ENCODE measurements around the gene LIMCH1.

Gene LIMCH1

DNA sequence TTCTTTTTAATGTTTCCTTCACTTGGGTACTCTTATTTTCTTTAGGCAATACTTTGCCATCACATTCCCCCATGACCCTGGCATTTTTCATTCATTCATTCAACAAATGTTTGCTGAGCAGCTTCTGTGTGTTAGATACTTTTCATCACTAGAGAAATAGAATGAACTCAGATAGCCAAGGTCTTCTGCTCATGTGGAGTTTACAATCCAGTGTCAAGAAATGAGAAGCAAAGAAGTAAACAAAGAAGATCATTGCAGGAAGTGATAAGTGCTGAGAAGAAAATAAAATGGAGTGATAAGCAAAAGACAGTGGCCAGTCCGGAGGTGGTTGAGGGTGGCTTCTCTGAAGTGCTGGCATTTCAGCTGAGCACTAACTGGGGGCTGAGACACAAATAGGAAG, 63.1 kb downstream of the LIMCH1 start:
- intact Hi-C loops (cut with DNase I; ENCODE audit: low total_unique reads), result no loop called here
- peaks cover 0 to 32% (median 0%) of the 10 kb centered on the region in 4 donors for H3K4me1 ChIP-seq

DNA sequence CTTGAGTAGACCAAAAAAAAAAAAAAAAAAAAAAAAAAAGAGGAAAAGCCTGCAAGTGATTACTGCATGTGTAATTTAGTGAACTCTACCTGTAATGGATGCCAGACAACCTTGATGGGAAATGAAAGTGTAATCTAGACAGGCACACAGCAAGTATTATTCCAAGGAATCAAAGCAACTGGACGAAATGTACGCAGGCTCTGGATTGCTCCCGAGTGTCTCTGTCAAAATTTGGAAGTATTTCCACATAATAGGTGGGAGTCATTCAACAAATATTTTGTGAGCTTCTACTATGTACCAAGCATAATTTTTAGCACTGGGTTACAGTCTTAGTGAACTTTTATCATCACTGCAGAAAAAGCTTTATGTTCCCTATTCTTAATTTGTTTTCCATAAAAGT, 64.2 kb downstream of the LIMCH1 start:
- TF ChIP-seq, protein P1, sequence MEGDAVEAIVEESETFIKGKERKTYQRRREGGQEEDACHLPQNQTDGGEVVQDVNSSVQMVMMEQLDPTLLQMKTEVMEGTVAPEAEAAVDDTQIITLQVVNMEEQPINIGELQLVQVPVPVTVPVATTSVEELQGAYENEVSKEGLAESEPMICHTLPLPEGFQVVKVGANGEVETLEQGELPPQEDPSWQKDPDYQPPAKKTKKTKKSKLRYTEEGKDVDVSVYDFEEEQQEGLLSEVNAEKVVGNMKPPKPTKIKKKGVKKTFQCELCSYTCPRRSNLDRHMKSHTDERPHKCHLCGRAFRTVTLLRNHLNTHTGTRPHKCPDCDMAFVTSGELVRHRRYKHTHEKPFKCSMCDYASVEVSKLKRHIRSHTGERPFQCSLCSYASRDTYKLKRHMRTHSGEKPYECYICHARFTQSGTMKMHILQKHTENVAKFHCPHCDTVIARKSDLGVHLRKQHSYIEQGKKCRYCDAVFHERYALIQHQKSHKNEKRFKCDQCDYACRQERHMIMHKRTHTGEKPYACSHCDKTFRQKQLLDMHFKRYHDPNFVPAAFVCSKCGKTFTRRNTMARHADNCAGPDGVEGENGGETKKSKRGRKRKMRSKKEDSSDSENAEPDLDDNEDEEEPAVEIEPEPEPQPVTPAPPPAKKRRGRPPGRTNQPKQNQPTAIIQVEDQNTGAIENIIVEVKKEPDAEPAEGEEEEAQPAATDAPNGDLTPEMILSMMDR (IDR thresholded peaks at IDR 0.05), result no peak
- Histone ChIP-seq H3K9me3 (no peaks in the 10 kb centered on the region), H3K36me3 (no peaks in the 10 kb centered on the region), H3K4me1 (peaks cover 0 to 32% (median 0%) of the 10 kb centered on the region in 4 donors), H3K27ac (no peak overlapping the region), H3K27me3 (no peaks in the 10 kb centered on the region), H3K4me3 (no peak overlapping the region)
- DNase-seq, result no peak
- intact Hi-C loops (cut with DNase I; ENCODE audit: low total_unique reads), result no loop called here

More for the DNA sequence above, 63.1 kb downstream of the LIMCH1 start:
- H3K36me3 ChIP-seq, result no peaks in the 10 kb centered on the region
- DNase-seq, result no peak
- H3K4me3 ChIP-seq, result no peak overlapping the region
- no peak overlapping the region for H3K27ac ChIP-seq
- H3K9me3 ChIP-seq, result no peaks in the 10 kb centered on the region
- H3K27me3 ChIP-seq, result no peaks in the 10 kb centered on the region
- TF ChIP-seq, protein P1 (IDR thresholded peaks at IDR 0.05), result no peak

DNA sequence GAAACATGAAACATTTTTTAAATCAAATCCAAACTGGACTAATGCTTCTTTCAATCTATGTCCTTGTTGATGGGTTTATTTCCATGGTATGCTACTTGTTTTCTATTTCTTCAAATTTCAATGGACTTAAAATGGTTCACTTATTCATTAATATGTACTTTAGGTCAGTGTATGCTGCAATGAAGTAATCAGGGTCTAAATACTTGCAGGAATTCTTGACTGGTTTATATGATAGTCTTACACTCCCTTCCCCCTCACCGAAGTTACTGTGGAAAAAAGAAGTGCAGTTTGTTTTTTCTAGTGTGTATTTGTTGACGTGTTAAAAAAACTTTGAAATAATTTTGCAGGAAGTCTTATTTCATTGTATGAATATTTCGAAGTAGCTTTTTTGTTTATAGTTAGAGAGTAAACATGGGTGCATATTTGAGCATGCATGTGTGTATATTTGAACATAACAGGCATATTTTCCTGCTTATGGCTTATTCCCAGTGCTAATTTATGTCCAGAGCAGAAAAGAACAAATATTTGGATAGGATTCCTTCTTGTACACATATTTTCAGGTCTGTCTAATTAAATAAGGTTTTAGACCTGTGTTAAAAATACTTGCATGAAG, 65.0 kb downstream of the LIMCH1 start:
- Histone ChIP-seq H3K4me1 (peaks cover 0 to 32% (median 0%) of the 10 kb centered on the region in 4 donors), H3K27me3 (no peaks in the 10 kb centered on the region), H3K4me3 (no peak overlapping the region), H3K27ac (no peak overlapping the region), H3K36me3 (no peaks in the 10 kb centered on the region), H3K9me3 (no peaks in the 10 kb centered on the region)
- no peak for DNase-seq
- intact Hi-C loops (cut with DNase I; ENCODE audit: low total_unique reads), result no loop called here
- TF ChIP-seq, protein P1 (IDR thresholded peaks at IDR 0.05), result no peak

DNA sequence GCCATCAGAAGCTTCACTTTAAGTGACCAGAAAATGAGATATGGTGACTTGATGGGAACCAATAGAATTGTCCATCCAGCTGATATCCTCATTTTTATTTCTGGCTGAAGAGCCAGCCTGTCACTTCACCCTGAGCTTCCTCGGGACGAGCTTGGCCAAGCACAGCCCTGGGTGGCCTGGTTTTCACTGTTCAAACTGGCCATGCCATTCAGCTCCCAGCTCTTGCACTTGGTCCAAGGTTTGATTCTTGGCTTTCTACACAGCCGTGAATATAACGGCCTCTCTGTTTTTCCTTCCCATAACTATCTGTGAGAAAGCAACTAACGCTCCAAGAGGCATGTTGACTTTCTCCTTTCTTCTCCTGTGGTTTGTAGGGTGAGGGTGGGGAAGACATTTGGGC, 71.9 kb downstream of the LIMCH1 start:
- intact Hi-C loops (cut with DNase I; ENCODE audit: low total_unique reads), result no loop called here
- TF ChIP-seq, protein P1 (IDR thresholded peaks at IDR 0.05), result no peak
- Histone ChIP-seq H3K9me3 (no peaks in the 10 kb centered on the region), H3K27me3 (no peaks in the 10 kb centered on the region), H3K4me1 (peaks cover 0 to 48% (median 23%) of the 10 kb centered on the region in 4 donors), H3K4me3 (no peak overlapping the region), H3K36me3 (no peaks in the 10 kb centered on the region), H3K27ac (no peak overlapping the region)
- DNase-seq, result no peak

DNA sequence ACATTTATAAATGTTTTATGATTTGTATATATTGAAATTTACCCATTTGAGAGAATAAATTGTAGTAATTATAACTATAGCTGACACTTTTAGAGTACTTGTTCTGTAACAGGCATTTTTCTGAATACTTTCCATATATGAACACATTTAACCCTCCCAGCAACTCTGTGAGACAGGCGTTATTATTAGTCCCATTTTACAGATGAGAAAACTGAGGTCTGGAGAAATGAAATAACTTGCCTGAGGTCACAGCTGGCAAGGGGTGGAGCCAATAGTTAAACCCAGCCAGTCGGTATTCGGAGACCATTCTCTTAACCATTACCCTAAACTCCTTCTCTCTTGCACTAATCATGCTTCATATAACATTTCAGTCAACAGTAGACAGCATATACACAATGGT, 72.5 kb downstream of the LIMCH1 start:
- no peaks in the 10 kb centered on the region for H3K27me3 ChIP-seq
- intact Hi-C loops (cut with DNase I; ENCODE audit: low total_unique reads), result no loop called here
- no peaks in the 10 kb centered on the region for H3K36me3 ChIP-seq
- DNase-seq, result no peak
- H3K4me3 ChIP-seq, result no peak overlapping the region
- TF ChIP-seq, protein P1 (IDR thresholded peaks at IDR 0.05), result no peak
- H3K27ac ChIP-seq, result no peak overlapping the region
- H3K4me1 ChIP-seq, result peaks cover 0 to 48% (median 23%) of the 10 kb centered on the region in 4 donors
- no peaks in the 10 kb centered on the region for H3K9me3 ChIP-seq

Data from tibial artery (tissue), 4 donors.